AG10803 (cell line): ENCODE measurements around the gene BRD3OS.

Experiments used
- DNase-seq: peaks from one replicate; pipeline ENCODE4 v3.0.0; 2010; ENCODE audit warnings: low read depth
- H3K4me3 ChIP-seq: 2 replicates; pipeline ENCODE4 v1.5.1; 2011; ENCODE audit warnings: mild to moderate bottlenecking, low read length, control low read depth
- TF ChIP-seq, protein P1 (sequence below): conservative IDR thresholded peaks from 2 replicates; pipeline ENCODE4 v1.5.1; 2011; ENCODE audit warnings: mild to moderate bottlenecking, low read length, control low read depth, inconsistent platforms

The BRD3OS gene

DNA sequence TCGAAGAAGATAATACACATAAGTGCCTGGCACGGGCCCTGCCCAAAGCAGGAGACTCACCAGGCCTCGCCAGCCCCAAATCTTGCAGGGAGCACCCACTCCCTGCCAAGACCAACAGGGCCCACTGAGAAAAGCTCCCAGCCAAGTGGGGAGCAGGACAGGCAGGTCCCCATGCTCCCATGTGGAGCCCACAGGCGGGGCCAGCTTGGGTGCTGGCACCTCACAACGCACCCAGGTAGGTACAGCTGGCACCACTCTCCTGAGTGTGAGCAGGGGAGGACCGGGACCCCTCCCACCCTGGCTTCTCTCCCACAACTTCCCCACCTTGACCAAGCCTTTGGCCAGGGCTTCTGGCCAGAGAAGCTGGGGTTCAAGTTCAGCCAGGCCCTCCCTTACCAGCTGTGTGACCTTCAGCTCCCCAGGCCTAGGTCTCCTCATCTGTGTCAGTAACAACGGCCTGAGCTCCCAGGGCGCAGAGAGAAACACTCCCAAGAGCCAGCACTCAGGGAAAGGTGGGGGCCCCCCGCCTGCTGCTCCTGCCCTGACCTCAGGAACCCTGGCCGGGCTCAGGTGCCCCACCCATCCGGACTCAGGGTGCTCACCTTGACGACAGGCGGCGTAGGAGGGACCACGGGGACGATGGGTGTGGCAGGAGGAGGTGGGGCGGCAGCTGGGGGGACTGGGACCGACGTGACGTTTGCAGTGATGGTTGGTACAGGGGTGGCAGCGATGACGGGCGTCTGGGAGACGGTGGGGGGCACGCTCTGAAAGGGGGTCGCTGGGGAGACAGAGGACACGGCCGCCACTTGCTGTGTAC is 24.7 kb downstream of the BRD3OS start:
- no peak for DNase-seq
- no peak overlapping the region for H3K4me3 ChIP-seq
- TF ChIP-seq, protein P1, sequence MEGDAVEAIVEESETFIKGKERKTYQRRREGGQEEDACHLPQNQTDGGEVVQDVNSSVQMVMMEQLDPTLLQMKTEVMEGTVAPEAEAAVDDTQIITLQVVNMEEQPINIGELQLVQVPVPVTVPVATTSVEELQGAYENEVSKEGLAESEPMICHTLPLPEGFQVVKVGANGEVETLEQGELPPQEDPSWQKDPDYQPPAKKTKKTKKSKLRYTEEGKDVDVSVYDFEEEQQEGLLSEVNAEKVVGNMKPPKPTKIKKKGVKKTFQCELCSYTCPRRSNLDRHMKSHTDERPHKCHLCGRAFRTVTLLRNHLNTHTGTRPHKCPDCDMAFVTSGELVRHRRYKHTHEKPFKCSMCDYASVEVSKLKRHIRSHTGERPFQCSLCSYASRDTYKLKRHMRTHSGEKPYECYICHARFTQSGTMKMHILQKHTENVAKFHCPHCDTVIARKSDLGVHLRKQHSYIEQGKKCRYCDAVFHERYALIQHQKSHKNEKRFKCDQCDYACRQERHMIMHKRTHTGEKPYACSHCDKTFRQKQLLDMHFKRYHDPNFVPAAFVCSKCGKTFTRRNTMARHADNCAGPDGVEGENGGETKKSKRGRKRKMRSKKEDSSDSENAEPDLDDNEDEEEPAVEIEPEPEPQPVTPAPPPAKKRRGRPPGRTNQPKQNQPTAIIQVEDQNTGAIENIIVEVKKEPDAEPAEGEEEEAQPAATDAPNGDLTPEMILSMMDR = no peak

DNA sequence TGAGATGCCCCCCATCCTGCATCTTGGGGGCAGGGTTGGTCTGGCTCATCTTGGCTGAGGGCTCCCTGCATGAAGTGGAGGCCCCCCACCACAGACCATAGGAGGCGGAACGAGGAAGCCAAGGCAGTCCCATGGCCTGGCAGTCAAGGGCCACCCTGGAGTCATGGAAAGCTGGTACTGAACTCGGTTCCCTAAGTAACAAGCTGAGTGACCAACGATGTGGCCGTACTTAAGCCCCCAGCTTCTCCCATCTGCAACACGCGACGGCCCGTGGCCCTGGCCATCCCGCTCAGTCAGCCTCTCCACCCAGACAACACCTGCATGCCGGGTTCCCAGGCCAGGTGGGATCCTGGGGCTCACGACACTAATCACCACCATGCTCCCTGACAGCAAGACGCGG is 25.4 kb downstream of the BRD3OS start:
- H3K4me3 ChIP-seq = no peak overlapping the region
- TF ChIP-seq, protein P1 = no peak
- no peak for DNase-seq

DNA sequence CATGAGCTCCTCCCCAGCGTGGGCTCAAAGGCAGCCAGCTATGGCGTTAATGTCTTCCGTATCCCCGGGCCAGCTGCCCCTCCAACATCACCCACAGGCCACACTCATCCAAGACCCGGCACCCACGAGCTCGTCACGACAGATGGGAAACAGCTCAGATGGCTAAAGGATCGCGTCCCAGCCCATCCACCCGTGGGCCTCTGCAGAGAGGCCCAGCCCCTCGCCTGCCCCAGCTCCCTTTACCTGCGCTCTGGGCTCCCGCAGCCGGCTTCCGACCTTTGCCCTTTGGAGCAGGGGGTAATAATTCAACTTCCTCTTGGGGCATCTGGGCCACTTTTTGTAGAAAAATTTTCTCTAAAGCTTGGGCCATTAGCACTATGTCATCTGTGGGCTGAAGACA is 26.0 kb downstream of the BRD3OS start:
- no peak for DNase-seq
- H3K4me3 ChIP-seq = no peak overlapping the region
- TF ChIP-seq, protein P1 = no peak

DNA sequence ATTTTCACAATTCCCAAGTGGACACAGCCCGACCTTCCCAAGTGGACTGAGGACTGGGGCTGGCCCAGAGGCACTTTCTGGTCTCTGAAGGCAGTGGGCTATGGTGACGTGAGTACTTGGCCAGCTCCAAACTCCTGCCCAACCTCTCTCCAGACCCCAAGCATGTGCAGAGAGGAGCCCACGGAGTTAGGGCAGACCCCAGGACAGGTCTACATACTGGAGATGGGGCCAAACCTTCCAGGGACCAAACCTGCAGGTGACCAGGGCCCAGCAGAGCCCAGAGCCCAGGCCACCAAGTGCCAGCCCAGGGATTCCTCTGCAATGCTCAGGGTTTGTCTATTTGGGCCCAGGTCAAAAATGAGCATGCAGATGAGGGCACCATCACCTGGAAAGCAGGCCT is 27.2 kb downstream of the BRD3OS start:
- TF ChIP-seq, protein P1 = no peak
- DNase-seq = no peak
- H3K4me3 ChIP-seq = no peak overlapping the region

DNA sequence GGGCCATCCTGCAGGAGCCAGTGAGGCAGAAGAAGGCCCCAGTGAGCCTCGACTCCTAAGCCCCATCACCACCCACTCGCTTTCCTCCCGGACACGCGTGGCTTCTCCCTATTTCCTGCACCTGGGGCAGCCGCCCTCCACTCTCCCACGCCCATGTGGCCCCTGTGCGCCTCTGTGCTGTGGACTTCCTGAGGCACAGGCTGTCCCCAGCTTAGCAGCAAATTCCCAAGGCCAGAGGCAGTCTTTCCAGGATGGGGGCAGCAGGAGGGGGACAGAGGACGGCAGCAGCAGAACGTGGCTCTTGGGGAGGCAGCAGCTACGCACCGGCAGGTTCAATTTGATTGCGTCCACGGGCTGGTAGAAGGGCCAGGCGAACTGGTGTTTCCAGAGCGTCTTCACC is 27.7 kb downstream of the BRD3OS start:
- no peak overlapping the region for H3K4me3 ChIP-seq
- TF ChIP-seq, protein P1 = no peak
- no peak for DNase-seq

DNA sequence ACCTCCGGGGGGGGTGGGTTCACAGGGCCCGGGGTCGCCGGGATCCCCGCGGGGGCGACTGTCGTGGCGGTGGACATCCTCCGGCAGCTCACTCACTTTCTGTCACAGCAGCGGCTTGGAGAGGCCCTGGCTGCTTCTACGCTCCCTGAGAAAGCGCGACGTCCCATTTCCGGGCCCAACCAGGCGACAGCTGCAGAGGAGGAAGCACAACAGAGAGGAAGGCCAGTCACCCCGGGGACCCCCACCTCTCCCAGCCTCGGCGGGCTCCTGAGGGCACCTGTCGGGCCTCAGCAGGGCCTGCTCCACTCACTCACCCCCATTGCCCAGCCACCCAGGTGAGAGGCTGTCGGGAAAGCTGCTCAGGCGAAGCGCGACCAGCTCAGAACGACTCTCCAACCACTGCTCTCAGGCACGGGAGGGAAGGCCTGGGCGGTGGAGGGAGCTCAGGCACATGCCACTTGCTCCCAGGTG is 28.2 kb downstream of the BRD3OS start:
- H3K4me3 ChIP-seq = no peak overlapping the region
- TF ChIP-seq, protein P1 = no peak
- DNase-seq = no peak

DNA sequence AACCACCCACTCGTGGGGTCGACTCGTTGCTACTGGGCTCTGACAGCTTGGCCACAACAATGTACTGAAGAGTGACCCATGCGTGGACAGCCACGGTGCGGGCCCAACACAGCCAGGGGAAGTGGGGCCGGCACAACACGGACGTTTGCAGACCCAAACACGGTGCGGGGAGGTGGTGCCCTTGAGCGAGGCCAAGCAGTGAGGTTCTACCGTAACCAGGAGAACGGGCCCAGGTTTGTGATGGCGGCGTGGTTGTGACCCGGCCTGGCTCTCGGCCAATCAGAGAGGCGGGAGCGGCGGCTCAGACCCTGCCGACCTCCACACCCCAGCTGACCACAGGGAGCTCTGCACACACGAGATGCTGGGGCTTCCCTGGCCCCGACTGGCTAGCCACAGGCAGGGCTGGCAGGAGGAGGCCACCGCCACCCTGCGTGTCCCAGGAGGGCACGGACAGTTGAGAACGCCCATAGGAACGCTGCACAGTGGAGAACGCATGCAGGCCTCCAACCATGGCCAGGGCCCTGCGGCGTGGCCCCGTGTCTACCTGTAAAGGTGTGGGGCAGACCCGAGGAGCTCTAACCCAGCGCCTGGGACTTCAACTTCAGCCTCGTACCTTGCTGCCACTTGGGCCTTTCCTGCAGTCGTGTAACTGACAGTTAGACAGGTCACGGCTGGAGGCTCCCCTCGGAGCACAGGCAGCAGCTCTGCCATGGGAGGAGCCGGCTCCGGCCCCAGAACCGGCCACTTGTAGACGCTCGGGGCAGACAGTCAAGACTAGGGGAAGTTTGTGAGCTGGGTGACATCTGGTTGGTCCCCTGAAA is 28.9 kb downstream of the BRD3OS start:
- DNase-seq = no peak
- TF ChIP-seq, protein P1 = no peak
- H3K4me3 ChIP-seq = no peak overlapping the region
